ENCODE measurements around the gene LIPC.

Gene LIPC

DNA sequence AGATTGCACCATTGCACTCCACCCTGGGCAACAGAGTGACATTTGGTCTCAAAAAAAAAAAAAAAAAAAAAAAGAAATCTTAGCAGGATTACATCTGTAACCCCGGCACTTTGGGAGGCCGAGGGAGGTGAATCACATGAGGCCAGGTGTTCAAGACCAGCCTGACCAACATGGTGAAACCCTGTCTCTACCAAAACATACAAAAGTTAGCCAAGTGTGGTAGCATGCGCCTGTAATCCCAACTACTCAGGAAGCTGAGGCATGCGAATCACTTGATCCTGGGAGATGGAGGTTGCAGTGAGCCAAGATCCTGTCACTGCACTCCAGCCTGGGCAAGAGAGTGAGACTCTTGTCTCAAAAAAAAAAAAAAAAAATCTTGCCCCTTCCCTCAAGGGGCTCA lies 40.4 kb downstream of the LIPC start:
- no peak for TF ChIP-seq ZFX (IDR thresholded peaks at IDR 0.05; ENCODE audit: borderline replicate concordance)
- TF ChIP-seq, protein P1, sequence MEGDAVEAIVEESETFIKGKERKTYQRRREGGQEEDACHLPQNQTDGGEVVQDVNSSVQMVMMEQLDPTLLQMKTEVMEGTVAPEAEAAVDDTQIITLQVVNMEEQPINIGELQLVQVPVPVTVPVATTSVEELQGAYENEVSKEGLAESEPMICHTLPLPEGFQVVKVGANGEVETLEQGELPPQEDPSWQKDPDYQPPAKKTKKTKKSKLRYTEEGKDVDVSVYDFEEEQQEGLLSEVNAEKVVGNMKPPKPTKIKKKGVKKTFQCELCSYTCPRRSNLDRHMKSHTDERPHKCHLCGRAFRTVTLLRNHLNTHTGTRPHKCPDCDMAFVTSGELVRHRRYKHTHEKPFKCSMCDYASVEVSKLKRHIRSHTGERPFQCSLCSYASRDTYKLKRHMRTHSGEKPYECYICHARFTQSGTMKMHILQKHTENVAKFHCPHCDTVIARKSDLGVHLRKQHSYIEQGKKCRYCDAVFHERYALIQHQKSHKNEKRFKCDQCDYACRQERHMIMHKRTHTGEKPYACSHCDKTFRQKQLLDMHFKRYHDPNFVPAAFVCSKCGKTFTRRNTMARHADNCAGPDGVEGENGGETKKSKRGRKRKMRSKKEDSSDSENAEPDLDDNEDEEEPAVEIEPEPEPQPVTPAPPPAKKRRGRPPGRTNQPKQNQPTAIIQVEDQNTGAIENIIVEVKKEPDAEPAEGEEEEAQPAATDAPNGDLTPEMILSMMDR (IDR thresholded peaks at IDR 0.05), result no peak

DNA sequence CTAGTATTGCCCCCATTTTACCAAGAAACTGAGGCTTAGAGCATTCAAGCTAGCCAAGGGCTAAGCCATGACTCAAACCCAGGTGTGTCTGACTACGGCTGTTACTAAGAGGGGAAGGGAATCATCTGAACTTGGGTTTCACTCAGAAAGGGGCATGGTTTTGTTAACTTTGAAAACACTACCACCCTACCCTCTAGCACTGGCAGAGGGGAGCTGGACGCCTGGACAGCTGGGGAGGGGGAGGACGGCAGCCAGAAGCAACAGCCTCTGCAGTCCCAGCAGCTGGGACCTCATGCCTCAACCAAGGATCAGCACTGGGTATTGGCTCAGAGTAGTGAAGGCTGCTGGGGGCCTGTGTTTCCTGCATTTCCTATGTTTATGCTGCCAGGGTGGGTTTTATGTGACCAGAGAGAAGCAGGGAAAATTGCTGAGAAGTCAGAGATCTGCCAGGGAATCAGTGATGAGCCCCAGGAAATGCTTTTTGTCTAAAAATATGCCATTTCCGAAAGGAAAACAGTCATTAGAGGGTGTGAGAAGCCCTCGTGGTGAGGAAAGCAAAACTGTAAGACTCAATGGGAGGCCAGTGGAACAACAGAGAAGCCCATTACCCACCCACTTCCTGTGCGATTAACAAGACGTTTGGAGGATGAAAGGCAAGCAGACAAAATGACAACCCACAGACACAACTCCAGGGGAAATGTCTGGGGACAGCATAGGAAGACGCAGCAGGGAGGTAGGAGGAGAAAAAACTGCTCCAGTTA lies 41.2 kb downstream of the LIPC start:
- TF ChIP-seq, protein P1 (IDR thresholded peaks at IDR 0.05), result no peak
- no peak for TF ChIP-seq ZFX (IDR thresholded peaks at IDR 0.05; ENCODE audit: borderline replicate concordance)
- H3K27ac ChIP-seq, result no peak overlapping the region

More for the DNA sequence above, 40.4 kb downstream of the LIPC start:
- H3K27ac ChIP-seq, result no peak overlapping the region

DNA sequence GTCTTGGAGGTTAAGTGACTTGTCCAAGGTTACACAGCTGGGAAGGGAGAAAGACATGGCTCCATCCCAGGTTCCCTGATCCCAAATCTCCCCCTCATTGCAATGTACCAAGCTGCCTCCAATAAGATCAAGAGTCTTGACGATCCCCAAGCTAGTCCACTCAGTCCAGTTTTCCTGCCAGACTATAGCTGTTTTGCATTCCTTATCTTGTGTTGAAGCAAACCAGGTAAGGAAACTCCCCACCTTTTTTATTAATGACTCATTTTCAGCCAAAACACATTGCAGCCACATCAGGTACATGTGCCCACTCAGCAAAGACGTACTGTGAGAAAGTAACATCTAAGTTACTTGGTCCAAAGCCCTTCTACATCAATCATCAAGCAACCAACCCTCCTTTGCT lies 41.9 kb downstream of the LIPC start:
- no peak overlapping the region for H3K27ac ChIP-seq
- no peak for TF ChIP-seq ZFX (IDR thresholded peaks at IDR 0.05; ENCODE audit: borderline replicate concordance)
- TF ChIP-seq, protein P1 (IDR thresholded peaks at IDR 0.05), result no peak

DNA sequence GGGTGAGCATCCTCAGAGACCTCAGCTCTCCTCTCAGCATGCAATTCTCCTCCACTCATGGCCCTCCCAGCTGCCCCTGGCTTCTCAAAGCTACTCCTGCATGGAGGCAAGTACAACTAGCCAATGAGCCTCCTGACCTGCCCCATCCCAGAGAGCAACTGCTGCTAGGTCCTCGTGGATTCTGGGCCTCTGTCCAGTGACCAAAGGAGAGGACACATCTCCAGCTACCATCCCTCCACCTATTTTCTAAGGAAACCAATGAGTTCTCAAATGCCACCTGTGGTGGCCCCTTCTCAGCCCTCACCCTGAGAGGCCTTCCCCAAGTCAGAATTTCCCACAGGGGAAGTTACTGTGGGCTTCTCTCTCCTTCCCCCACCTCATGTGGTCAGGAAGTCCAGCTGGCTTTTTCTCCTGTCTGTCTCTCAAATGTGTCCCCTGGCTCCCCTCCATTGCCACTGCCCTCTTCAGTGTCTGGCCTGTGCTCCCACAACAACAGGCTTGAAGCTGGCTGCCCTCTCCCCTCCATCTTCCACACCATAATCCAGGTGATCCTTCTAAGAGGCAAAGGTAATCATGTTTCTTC lies 43.0 kb downstream of the LIPC start:
- H3K27ac ChIP-seq, result no peak overlapping the region
- TF ChIP-seq, protein P1 (IDR thresholded peaks at IDR 0.05), result no peak
- no peak for TF ChIP-seq ZFX (IDR thresholded peaks at IDR 0.05; ENCODE audit: borderline replicate concordance)

DNA sequence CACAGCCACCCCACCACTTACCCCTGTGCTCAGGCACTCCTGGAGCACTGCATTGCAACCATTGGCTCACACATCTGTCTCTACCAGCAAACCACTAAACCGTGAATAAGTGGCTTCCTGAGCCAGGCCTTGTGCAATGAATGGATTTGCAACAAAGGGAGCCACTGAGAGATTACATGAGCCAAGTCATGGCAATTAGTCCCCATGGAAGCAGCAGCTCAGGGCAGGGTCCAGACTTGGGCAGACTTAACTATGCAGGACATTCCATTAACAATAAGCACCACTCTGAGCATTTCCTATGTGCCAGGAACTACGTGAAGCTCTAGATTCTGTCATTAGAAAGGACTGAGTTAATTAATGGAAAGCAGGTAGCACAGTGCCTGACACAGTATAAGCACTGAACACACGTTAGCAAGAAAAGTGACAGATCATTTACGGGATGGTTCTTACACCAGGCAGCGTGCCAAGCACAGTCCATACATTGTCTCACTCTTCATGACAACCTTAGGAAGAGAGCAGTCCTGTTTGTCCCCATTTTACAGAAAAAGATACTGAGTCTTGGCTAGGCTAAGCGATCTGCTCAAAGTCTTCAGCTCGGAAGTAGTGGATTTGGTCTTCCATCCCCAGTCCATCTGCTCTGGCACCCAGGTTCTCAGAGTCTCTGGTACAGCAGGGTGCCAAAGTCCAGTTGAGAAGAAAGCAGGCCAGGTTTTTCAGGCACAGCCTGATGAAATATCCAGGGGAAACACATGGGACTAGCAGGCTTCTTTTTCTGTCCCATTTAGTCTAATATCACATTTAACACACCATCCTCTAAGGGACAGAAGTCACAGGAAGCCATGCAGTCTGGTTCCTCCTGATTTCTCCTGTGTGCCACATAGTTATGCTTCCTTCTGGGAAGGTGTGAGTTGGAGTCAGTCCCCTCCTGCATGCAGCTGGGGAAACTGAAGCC lies 44.1 kb downstream of the LIPC start:
- no peak overlapping the region for H3K27ac ChIP-seq
- TF ChIP-seq, protein P1 (IDR thresholded peaks at IDR 0.05), result no peak
- TF ChIP-seq ZFX (IDR thresholded peaks at IDR 0.05; ENCODE audit: borderline replicate concordance), result no peak

DNA sequence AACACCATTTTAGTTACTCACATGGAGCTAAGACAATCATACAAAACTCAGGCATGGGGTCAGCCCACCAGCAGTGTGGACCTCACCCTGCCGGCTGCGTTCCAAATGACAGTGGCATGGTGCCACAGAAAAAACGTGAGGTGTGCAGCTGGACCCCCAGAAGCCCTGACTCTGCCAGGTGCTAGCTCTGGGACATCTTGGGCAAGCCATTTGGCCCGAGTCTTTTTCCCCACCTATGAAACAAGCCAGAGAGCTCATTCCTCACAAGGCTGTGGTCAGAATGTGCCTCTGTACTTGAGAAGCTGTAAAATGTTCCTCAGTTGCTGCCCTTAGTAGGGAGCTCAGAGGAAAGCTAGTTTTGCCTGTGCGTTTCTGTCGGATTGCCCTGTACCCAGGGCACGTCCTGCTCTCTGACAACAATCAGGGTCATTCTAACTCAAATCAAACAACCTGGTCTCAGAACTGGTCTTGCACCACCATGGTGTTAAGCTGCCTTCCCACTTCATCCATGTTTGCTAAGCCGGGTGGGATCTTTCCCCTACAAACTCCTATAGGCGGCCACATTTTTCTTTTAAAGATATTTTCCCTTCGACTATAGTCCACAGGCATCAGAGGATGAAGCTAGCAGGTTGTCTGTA lies 44.9 kb downstream of the LIPC start:
- no peak overlapping the region for H3K27ac ChIP-seq
- TF ChIP-seq, protein P1 (IDR thresholded peaks at IDR 0.05), result no peak
- TF ChIP-seq ZFX (IDR thresholded peaks at IDR 0.05; ENCODE audit: borderline replicate concordance), result no peak
